SU-DHL-6 (cell line): ENCODE measurements around the gene NACC1.

Source experiments
- H2AFZ ChIP-seq: fragments of 200-600 bp; sonication (generic); 2 replicates; pipeline ENCODE4 v1.6.1; 2014; ENCODE audit warnings: low read depth, mild to moderate bottlenecking, moderate library complexity, mixed read lengths, antibody characterized with exemption, low read length; ENCODE audit not compliant: severe bottlenecking
- H3F3A ChIP-seq: fragments of 200-600 bp; shearing (Covaris generic); 2 replicates; pipeline ENCODE4 v1.6.0; 2016; ENCODE audit warnings: antibody characterized with exemption, mild to moderate bottlenecking; ENCODE audit not compliant: insufficient read depth
- H3K27ac ChIP-seq: fragments of 200-600 bp; sonication (generic); 2 replicates; pipeline ENCODE4 v1.5.1; 2016; ENCODE audit warnings: low read depth, mild to moderate bottlenecking, low read length, moderate library complexity, mixed read lengths
- H3K27me3 ChIP-seq: fragments of 200-600 bp; sonication (generic), shearing (Covaris generic); 2 replicates; pipeline ENCODE4 v1.6.0; 2014; ENCODE audit warnings: mild to moderate bottlenecking, low read length
- H3K36me3 ChIP-seq: fragments of 200-600 bp; sonication (generic); 2 replicates; pipeline ENCODE4 v1.6.1; 2014; ENCODE audit warnings: mild to moderate bottlenecking, low read length, mixed read lengths
- H3K4me2 ChIP-seq: fragments of 300-600, 200-600 bp; shearing (Covaris generic), sonication (generic); 2 replicates; pipeline ENCODE4 v1.6.0; 2014; ENCODE audit warnings: low read length, low read depth, mild to moderate bottlenecking; ENCODE audit not compliant: poor library complexity, severe bottlenecking
- H3K4me3 ChIP-seq: fragments of 200-600 bp; sonication (generic); 2 replicates; pipeline ENCODE4 v1.5.1; 2014; ENCODE audit warnings: antibody characterized with exemption, low read length, mild to moderate bottlenecking, mixed read lengths; ENCODE audit not compliant: insufficient read depth, poor library complexity, severe bottlenecking
- H3K79me2 ChIP-seq: fragments of 200-600 bp; sonication (generic); 2 replicates; pipeline ENCODE4 v1.6.1; 2014; ENCODE audit warnings: mild to moderate bottlenecking, low read length, moderate library complexity; ENCODE audit not compliant: insufficient read depth
- H3K9ac ChIP-seq: fragments of 200-600 bp; sonication (generic); 2 replicates; pipeline ENCODE4 v1.7.0; 2014; ENCODE audit warnings: mild to moderate bottlenecking, low read length
- H3K9me2 ChIP-seq: fragments of 200-600 bp; sonication (generic); replicated peaks from 2 replicates; pipeline ENCODE4 v1.6.1; 2014; ENCODE audit warnings: low read length; ENCODE audit not compliant: insufficient read depth
- H3K9me3 ChIP-seq: fragments of 200-600 bp; sonication (generic); 2 replicates; pipeline ENCODE4 v1.6.1; 2014; ENCODE audit warnings: low read length, mixed read lengths; ENCODE audit not compliant: insufficient read depth
- H4K20me1 ChIP-seq: fragments of 200-600 bp; sonication (generic); 2 replicates; pipeline ENCODE4 v1.6.1; 2014; ENCODE audit warnings: low read depth, mild to moderate bottlenecking, antibody characterized with exemption, low read length, moderate library complexity, mixed read lengths
- EZH2phosphoT487 ChIP-seq: fragments of 200-600 bp; sonication (generic), shearing (Covaris generic); conservative IDR thresholded peaks from 2 replicates; pipeline ENCODE4 v1.6.1; 2018; ENCODE audit warnings: mild to moderate bottlenecking, antibody characterized with exemption, low read length, moderate library complexity, mixed read lengths
- TF ChIP-seq, protein P1 (sequence below): fragments of 200-600 bp; sonication (generic); IDR thresholded peaks from one replicate; pipeline ENCODE4 v1.5.1; 2017; ENCODE audit warnings: antibody characterized with exemption, mild to moderate bottlenecking, low read length, moderate library complexity; ENCODE audit not compliant: insufficient read depth, poor library complexity, severe bottlenecking

Gene NACC1

DNA sequence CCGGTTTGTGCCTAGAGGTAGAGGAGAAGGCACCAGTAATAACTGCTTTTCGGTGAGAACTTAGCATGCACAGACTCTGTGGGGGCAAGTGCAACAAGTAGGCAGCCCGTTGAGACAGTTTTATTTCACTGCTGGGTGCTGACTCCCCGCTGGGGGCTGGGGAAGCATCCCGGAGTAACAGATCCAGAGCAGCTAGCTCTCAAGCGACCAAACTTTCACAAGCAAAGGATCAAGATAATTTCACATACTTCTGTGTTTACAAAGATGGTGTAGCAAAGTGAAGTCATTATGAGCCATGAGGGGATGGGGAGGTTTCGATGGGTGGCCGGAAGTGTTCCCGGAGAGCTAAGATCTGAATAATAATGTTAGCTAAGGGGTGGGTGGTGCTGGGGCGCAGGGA, 2.8 kb downstream of the NACC1 start:
- Histone ChIP-seq H4K20me1 (no peaks in the 10 kb centered on the region), H3K9me2 (no peaks in the 10 kb centered on the region), H3K9me3 (no peaks in the 10 kb centered on the region), H3K9ac (no peak overlapping the region), H3K27ac (no peak overlapping the region), H3K79me2 (peaks cover 63% of the 10 kb centered on the region), H3F3A (peaks cover 8% of the 10 kb centered on the region), H3K4me2 (no peak overlapping the region), H3K36me3 (no peaks in the 10 kb centered on the region), H3K4me3 (no peak overlapping the region), H3K27me3 (no peaks in the 10 kb centered on the region), H2AFZ (no peak overlapping the region)
- TF ChIP-seq, protein P1, sequence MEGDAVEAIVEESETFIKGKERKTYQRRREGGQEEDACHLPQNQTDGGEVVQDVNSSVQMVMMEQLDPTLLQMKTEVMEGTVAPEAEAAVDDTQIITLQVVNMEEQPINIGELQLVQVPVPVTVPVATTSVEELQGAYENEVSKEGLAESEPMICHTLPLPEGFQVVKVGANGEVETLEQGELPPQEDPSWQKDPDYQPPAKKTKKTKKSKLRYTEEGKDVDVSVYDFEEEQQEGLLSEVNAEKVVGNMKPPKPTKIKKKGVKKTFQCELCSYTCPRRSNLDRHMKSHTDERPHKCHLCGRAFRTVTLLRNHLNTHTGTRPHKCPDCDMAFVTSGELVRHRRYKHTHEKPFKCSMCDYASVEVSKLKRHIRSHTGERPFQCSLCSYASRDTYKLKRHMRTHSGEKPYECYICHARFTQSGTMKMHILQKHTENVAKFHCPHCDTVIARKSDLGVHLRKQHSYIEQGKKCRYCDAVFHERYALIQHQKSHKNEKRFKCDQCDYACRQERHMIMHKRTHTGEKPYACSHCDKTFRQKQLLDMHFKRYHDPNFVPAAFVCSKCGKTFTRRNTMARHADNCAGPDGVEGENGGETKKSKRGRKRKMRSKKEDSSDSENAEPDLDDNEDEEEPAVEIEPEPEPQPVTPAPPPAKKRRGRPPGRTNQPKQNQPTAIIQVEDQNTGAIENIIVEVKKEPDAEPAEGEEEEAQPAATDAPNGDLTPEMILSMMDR, result no peak
- TF ChIP-seq EZH2phosphoT487, result no peak

DNA sequence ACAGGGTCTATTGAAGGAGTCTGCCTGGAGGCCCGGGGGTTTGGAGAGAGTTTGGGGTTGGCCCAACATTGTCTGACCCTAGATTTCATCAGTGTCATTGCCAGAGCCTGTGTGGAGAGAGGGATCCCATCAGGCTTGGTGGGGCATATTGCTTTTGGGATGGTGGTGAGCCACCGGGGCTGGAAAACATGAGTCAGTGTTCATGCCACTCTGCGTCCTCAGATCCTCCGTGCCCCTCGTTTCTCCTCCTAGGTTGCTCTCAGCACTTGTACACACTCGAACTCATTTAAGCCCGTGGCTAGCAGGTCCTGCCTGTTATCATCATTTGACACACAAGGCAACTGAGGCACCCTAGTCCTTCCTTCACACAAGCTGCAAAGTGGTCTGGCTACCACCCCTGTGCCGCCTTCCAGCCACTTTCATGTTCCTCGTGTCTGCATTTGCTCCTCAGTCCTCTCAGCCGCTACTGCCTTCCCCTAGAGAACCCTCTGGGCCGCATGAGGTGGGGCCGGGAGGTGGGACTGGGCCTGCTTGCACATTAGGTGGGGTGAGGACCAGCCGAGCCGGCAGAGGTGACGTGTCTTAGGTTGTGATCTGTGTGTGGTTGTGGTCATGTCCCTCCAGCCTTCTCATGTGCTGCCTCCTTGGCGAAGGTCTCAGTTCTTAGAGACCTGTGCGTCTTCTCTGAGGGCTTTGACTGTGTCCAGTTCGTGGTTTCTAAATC, 3.6 kb downstream of the NACC1 start:
- Histone ChIP-seq H3K4me2 (no peak overlapping the region), H4K20me1 (no peaks in the 10 kb centered on the region), H3K79me2 (peaks cover 64% of the 10 kb centered on the region)

DNA sequence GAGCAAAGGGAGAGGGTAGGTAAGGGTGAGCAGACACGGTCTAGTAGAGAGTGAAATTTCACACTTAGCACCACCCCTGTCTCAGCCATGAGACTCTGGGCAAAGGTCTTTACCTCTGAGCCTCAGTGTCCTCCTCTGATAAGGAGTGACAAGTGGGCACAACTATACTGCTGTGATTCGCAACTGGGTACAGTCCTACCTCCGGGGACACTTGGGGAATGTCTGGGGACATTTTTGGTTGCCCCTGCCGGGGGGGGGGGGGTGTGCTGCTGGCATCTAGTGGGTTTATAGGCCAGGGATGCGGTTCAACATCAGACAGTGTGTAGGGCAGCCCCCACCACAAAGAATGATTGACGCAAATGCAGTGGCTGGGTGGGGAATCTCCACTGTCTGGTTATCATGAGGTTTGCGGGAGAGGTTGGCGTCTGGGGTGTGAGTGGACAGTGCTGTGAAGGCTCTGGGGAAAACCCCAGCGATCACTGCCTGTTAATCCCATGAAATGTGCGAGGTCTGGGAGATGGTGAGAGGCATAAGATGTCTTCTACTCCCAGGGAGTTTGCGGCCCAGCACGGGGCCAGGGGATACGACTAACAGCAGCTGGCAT, 4.3 kb downstream of the NACC1 start:
- no peak overlapping the region for H3K4me2 ChIP-seq
- H3K9me3 ChIP-seq, result no peaks in the 10 kb centered on the region
- no peak overlapping the region for H3K27ac ChIP-seq
- H3F3A ChIP-seq, result peaks cover under 1% of the 10 kb centered on the region; the same call in 1 of the 2 replicates
- no peak for TF ChIP-seq EZH2phosphoT487
- TF ChIP-seq, protein P1, result no peak
- H3K9ac ChIP-seq, result no peak overlapping the region
- H3K79me2 ChIP-seq, result peaks cover 67% of the 10 kb centered on the region
- H2AFZ ChIP-seq, result no peak overlapping the region
- H3K27me3 ChIP-seq, result no peaks in the 10 kb centered on the region
- no peak overlapping the region for H3K4me3 ChIP-seq
- no peaks in the 10 kb centered on the region for H4K20me1 ChIP-seq
- no peaks in the 10 kb centered on the region for H3K36me3 ChIP-seq
- H3K9me2 ChIP-seq, result no peaks in the 10 kb centered on the region

More for the DNA sequence above, 3.6 kb downstream of the NACC1 start:
- no peaks in the 10 kb centered on the region for H3K9me3 ChIP-seq
- TF ChIP-seq EZH2phosphoT487, result no peak
- TF ChIP-seq, protein P1, result no peak
- H3K9ac ChIP-seq, result no peak overlapping the region
- H3K9me2 ChIP-seq, result no peaks in the 10 kb centered on the region
- H3K4me3 ChIP-seq, result no peak overlapping the region
- H3F3A ChIP-seq, result peaks cover 7% of the 10 kb centered on the region
- H3K36me3 ChIP-seq, result no peaks in the 10 kb centered on the region
- H3K27me3 ChIP-seq, result no peaks in the 10 kb centered on the region
- no peak overlapping the region for H2AFZ ChIP-seq
- no peak overlapping the region for H3K27ac ChIP-seq
